Right kidney (tissue), 1 donor: ENCODE measurements around the gene NEMP1.

ENCODE experiments used
- DNase-seq: peaks from one replicate; pipeline ENCODE4 v3.0.0-alpha.2; 2016

NEMP1 gene

DNA sequence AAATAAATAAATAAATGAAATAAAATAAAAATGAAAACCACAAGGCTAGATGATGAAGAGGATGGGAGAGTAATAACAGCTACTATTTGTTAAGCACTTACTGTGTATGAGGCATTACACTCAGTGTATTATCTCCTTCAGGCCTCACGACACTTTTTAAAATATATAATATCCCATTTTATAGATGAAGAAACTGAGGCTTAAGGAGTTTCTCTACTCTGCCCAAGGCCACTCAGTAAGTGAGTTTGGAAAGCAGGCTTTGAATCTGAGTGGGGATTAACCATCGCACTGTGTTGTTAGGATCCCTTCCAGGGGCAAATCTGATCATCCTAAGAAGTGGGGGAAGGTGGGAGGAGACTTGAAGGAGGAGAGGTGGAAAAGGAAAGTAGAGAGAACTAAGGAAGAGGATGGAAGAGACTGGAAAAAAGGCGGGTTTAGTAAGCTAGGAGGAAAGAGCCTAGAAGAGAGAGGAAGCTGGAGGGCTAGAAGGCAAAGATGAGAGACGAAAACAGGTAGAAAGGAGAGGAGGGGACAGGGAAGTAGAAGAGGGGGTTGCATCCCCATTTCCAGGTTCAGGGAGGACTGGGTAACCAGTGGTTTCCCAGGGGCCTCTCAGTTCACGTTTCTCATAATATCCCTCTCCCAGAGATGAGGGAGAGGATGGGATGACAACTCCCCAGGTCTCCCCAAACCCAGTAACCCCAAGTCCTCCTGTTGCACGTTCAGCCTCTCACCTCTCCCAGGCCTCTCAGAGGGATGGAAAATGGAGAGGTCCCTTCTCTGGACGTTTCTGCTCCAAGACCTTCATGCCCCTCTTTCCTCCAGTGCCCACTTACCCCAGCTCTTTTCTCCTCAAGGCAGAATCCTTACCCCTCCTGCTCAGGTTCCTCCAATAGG, 30.9 kb upstream of the NEMP1 start:
- no peak for DNase-seq

DNA sequence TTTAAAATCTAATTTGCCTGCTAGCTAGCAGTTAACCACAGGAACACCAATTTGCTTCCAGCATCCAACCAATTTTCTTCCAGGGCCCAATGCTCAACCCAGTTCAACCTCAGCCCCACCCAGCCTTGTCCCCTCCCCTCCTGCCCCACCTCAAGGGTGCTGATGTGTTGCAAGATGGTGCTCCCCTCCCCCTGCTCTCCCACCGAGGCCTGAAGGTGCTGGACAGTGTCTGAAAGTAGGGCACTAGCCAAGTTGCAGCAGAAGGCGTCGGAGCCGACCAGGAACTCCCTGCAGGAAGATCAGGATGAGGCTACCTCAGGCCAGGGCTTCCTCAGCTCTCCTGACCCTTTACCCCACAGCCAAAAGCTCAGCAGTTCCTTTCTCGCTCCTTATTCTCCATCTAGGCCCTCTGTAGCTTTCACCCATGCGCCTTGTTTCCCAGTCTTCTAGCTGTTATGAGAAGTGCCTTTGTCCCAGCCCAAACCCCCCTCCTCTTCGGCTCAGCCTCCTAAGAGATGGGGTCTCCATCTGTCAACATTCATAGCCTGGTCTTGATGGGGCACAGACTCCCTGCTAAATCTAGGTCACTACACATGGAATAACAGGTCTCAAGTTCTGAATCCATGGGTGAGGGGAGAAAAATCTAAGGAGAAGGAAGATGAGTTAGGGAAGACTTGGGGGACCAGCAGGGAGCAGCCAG, 29.0 kb upstream of the NEMP1 start:
- no peak for DNase-seq

DNA sequence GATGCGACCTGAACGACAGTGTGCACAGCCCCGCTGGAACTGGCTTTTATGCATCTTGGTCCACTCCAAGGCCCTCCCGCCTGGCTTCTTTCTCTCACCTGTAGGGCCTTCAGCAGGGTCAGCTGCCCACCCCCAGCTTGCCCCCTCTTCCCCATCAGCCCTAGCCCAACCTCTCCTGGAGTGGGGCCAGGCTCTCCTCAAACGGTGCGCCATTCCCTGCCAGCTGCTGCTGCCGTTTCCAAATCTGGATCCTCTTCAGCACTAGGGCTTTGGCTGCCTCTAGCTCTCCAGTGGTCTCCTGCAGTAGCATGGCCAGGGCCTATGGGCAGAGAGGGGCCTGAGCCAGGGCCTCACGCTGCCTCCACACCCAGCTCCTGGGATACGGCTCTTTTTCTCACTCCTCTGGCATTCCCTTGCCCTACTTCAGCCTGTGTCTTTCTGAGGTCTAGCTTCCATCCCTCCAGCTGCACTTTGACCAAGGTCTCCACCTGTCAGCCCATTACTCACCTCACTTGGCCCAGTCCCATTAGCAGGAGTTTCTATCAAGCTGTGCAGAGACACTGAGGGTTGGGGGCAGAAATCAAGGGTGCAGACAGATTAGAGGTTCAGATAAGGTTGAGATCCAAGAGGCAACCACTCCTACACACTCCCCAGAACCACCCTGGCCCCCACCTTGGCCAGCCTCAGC, 27.6 kb upstream of the NEMP1 start:
- DNase-seq, result no peak

DNA sequence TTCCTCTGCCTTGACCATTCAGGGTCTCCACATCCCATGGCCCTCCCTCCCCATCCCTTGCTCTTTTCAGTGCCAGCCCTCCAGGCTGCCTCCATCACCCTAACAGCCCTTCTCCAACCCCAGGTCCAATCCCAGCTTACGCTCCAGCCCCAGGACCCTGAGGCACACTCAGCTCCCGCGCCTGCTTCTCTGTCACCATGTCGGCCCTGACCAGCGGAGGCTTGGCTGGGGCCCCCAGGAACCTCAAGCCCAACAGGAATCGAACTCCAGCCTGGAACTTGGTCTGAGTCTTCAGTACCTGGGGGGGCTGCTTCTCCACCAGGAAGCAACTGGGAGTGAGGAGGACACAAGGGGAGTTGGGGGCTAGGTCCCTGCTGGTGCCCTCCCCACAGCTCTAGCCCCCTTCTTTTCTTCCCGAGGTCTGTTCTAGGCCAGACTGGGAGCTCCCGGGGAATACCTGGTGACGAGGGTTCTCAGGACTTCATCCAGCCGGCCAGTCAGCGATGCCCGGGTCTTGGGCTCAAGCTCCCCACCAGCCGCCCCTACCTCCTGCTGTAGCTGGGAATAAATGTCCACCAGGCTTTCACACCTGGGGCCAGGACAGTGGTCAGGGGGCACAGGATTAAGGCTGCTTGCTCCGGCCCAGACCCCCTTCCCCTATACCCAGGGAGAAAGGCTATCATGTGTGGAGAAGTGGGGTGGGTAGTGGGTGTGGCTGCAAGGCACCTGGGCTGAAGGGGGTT, 26.6 kb upstream of the NEMP1 start:
- DNase-seq, result no peak

- no peak for DNase-seq
Measured at GRCh38 chr12:57104292-57104910, 25.8 kb upstream of the NEMP1 start.

DNA sequence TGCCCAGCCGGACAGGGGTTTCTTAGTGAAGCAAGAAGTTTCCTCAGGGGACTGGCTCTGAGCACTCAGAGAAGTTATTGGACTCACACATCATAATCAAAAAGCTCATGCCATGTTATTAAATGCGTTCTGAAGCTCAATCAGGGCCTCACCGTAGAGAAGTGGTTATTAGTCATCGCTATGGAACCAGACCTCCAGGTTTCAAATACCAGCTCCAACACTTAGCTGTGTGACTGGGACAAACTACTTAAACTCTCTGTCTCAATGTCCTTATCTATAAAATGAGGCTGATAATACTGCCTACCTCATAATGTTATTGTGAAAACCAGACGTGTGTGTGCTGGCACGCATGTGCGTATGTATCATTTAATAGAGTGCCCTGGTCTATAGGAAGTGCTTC, 25.3 kb upstream of the NEMP1 start:
- DNase-seq, result no peak

DNA sequence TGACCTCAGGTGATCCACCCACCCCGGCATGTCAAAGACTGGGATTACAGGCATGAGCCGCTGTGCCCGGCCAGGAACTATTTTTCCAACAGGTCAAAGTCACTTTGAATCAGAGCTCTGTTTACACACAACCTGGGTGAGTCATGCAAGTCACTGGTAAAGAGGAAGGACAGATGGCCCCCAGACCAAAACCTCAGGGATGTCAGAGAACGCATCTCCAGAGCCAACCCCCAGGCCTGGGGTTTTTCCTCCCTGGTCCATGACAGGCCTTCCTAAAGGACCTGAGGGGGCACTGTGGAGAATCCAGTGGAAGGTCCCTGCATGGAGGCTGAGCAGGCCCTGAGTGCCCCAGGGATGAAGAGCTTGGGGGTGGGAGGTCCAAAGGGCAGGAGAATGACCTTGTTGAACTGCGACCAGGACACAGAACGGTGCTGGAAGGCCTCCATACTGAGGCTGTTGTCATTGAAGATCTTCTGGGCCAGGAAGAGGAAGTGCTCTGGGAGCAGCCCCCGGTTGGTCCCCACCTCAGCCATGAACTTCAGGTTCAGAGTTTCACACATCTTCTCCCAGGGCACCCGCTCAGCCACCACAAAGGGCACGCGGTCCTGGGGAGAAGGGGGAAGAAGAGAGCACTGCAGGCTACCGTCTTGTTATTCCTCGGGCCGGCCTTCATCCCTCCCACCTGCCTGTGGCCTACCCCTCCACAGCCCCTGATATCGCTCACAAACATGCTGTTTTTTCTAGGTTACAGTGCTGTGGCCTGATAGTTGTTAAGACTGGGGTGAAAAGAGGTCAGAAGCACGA, 23.5 kb upstream of the NEMP1 start:
- no peak for DNase-seq

- no peak for DNase-seq
Measured at GRCh38 chr12:57099766-57100165, 21.2 kb upstream of the NEMP1 start.

DNA sequence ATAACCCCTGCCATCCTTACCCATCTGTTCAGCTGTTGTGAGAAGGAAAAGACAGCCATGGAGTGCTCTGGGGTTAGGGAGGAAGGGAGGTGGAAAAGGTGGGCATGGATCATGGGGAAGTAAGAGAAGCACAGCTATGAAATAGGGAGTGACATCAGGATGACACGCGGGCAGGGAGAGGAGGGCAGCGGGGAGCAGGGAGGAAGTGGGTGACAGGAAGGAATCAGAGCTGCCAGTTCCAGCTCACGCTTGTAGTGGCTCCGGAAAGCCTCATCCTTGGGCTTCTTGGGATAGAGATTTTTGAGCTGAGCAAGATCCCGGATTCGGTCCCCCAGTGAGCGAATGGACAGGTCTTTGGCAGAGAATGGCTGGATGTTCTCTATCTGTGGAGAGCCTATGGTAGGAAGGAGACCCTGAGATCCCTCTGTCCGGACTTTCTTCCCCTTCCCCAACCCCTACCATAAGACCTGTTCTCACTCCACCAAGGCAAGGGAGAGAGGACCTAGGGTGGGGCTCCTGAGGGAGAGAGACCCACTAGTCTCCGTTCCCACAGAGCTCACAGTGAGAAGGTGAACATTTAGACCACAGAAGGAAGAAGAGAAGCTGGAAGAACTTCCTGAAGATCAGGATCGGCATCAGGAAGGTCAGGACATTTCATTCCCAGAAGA, 20.6 kb upstream of the NEMP1 start:
- no peak for DNase-seq

- no peak for DNase-seq
Measured at GRCh38 chr12:57098546-57098945, 20.0 kb upstream of the NEMP1 start.

DNA sequence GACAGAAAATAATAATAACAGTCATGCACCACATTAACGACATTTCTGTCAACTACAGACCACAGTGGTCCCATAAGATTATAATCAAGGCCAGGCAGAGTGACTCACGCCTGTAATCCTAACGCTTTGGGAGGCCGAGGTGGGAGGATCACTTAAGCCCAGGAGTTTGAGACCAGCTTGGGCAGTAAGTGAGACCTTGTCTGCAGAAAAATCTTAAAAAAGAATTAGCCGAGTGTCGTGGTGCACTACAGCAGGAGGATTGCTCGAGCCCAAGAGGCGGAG, 18.9 kb upstream of the NEMP1 start:
- no peak for DNase-seq

- DNase-seq, result no peak
Measured at GRCh38 chr12:57096748-57097553, 18.4 kb upstream of the NEMP1 start.

GRCh38 chr12:57096099-57096572, 17.5 kb upstream of the NEMP1 start:
- no peak for DNase-seq

- no peak for DNase-seq
Measured at GRCh38 chr12:57095440-57095839, 16.8 kb upstream of the NEMP1 start.

- no peak for DNase-seq
Measured at GRCh38 chr12:57094208-57095160, 15.9 kb upstream of the NEMP1 start.

DNA sequence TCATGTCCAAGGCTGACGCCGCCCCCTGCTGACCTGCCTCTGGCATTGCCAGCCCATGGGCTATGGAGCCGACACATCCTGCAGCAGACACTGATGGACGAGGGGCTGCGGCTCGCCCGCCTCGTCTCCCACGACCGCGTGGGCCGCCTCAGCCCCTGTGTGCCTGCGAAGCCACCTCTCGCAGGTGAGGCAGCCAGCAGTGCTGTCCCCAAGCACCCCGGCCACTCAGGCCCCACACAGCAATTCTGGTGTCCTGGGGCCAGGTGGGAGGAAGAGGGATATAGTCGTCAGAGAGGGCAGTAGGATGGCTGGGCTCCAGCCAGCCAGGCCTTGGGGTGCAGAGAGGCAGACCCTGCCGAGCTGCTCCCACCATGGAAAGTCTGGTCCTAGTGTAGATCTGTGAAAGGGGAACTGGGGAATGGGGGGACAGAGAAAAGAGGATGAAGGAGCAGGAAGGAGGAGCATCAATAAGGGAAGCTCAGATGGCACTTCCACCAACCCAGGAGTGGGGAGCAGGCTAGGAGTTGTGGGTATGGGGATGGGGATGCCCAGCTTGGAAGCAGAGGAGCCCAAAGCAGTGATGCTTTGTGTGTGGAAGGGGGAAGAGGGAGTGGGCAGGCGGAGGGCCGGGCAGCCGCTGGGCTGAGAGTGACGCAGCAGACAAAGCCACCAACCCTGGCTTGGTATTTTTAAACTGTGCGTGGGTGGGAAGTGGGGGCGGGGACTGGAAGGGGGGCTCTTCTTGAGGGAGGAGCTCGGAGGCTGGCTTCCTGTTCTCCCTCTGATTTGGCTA, 15.0 kb upstream of the NEMP1 start:
- peak; percentile 52 for DNase-seq

GRCh38 chr12:57092876-57093414, 14.4 kb upstream of the NEMP1 start:
- DNase-seq, result no peak

- DNase-seq, result no peak
Measured at GRCh38 chr12:57092529-57092862, 13.9 kb upstream of the NEMP1 start.
